ENCODE data around the gene PRPF18. TPM values are rescaled to one million over a fixed set of nuclear protein-coding genes. Genes with fewer than 3 reads are reported as not detected.
"Not testable (repeated sequence)": the region's sequence is repeated elsewhere in the genome, so short reads cannot be mapped to it uniquely, and the experiment has no call there.

PRPF18 gene
- polyA plus RNA-seq, result 10 to 100 TPM; 19.5 to 28.2 (median 22.6) TPM
- long read RNA-seq, donor 1, transcript PRPF18-202 (10 exons, 1,717 nt), result major isoform, 15 of 15 reads
- long read RNA-seq, donor 1, partial matches to known transcripts, result 0 of 15 reads
- long read RNA-seq, donor 1, other reads (novel, unspliced or antisense), result 0 of 15 reads
- long read RNA-seq, donor 2, partial matches to known transcripts, result 0 of 3 reads
- long read RNA-seq, donor 2, other reads (novel, unspliced or antisense), result 0 of 3 reads
- long read RNA-seq, donor 3, transcript PRPF18-202 (10 exons, 1,717 nt), result major isoform, 5 of 5 reads
- long read RNA-seq, donor 3, partial matches to known transcripts, result 0 of 5 reads
- long read RNA-seq, donor 3, other reads (novel, unspliced or antisense), result 0 of 5 reads
- long read RNA-seq, donor 4, result 0 reads
- long read RNA-seq, donor 5, partial matches to known transcripts, result 0 of 2 reads
- long read RNA-seq, donor 5, other reads (novel, unspliced or antisense), result 0 of 2 reads
- long read RNA-seq, donor 6, partial matches to known transcripts, result 0 of 4 reads
- long read RNA-seq, donor 6, other reads (novel, unspliced or antisense), result 0 of 4 reads
- long read RNA-seq, donor 7, result 0 reads
- long read RNA-seq, donor 8, partial matches to known transcripts, result 0 of 1 reads
- long read RNA-seq, donor 8, other reads (novel, unspliced or antisense), result 0 of 1 reads
- long read RNA-seq, donor 9, partial matches to known transcripts, result 0 of 1 reads
- long read RNA-seq, donor 9, other reads (novel, unspliced or antisense), result 0 of 1 reads
- long read RNA-seq, donor 10, transcript PRPF18-202 (10 exons, 1,717 nt), result major isoform, 6 of 6 reads
- long read RNA-seq, donor 10, partial matches to known transcripts, result 0 of 6 reads
- long read RNA-seq, donor 10, other reads (novel, unspliced or antisense), result 0 of 6 reads

- Histone ChIP-seq H3K27ac (ENCODE audit: low read depth in 1 of 3, low read length in 2 of 3) (peak within 1 kb of the TSS in 1 of 3 donors; percentile 74), H3K36me3 (ENCODE audit: control insufficient read depth in 3 of 3, insufficient read depth in 2 of 3, low read depth in 1 of 3, low read length in 3 of 3) (peaks cover 0 to 4% (median 3%) of the 10 kb centered on the region in 3 donors), H3K4me1 (ENCODE audit: control insufficient read depth in 3 of 3, insufficient read depth in 2 of 3, low read depth in 1 of 3, low read length in 2 of 3) (peaks cover 0 to 3% (median 3%) of the 10 kb centered on the region in 3 donors), H3K27me3 (ENCODE audit: control insufficient read depth in 3 of 3, insufficient read depth in 3 of 3, low read length in 3 of 3) (peaks cover 0 to 13% (median 2%) of the 10 kb centered on the region in 3 donors), H3K9me3 (ENCODE audit: control insufficient read depth in 2 of 2, insufficient read depth in 1 of 2, low read depth in 1 of 2, low read length in 1 of 2) (no peaks in the 10 kb centered on the region), H3K4me3 (ENCODE audit: low read depth in 1 of 3, low read length in 3 of 3) (peak within 1 kb of the TSS; percentile 80 to 94 (median 85))
- FAIRE-seq, result no peak
- WGBS, 3 donors, result 0 to 1% (median 1%) methylated on average over 38 of the region's 38 CpGs
- DNase-seq, result peak; percentile 94 to 96
Observed at GRCh38 chr10:13586676-13587355, at the start of gene PRPF18. Gene PRPF18 (plus strand): TSS chr10:13586965. CDS start chr10:13587087, 122 bp downstream.

- DNase-seq; H3K36me3 ChIP-seq (ENCODE audit: control insufficient read depth in 3 of 3, insufficient read depth in 2 of 3, low read depth in 1 of 3, low read length in 3 of 3); H3K4me1 ChIP-seq (ENCODE audit: control insufficient read depth in 3 of 3, insufficient read depth in 2 of 3, low read depth in 1 of 3, low read length in 2 of 3); H3K4me3 ChIP-seq (ENCODE audit: low read depth in 1 of 3, low read length in 3 of 3); FAIRE-seq; H3K9me3 ChIP-seq (ENCODE audit: control insufficient read depth in 2 of 2, insufficient read depth in 1 of 2, low read depth in 1 of 2, low read length in 1 of 2); H3K27ac ChIP-seq (ENCODE audit: low read depth in 1 of 3, low read length in 2 of 3): not testable (repeated sequence)
- peaks cover 0 to 20% (median 3%) of the 10 kb centered on the region in 3 donors for H3K27me3 ChIP-seq (ENCODE audit: control insufficient read depth in 3 of 3, insufficient read depth in 3 of 3, low read length in 3 of 3)
- 48 to 70% (median 64%) methylated on average over 9 of the region's 9 CpGs for WGBS, 3 donors
Observed at GRCh38 chr10:13537985-13538384, 48.8 kb upstream of the PRPF18 start.

- FAIRE-seq (no peak), DNase-seq (no peak)
- WGBS, 3 donors, result 73 to 84% (median 77%) methylated on average over 5 of the region's 5 CpGs
- Histone ChIP-seq H3K36me3 (ENCODE audit: control insufficient read depth in 3 of 3, insufficient read depth in 2 of 3, low read depth in 1 of 3, low read length in 3 of 3) (no peaks in the 10 kb centered on the region), H3K27me3 (ENCODE audit: control insufficient read depth in 3 of 3, insufficient read depth in 3 of 3, low read length in 3 of 3) (peaks cover 0 to 21% (median 9%) of the 10 kb centered on the region in 3 donors), H3K9me3 (ENCODE audit: control insufficient read depth in 2 of 2, insufficient read depth in 1 of 2, low read depth in 1 of 2, low read length in 1 of 2) (no peaks in the 10 kb centered on the region), H3K4me1 (ENCODE audit: control insufficient read depth in 3 of 3, insufficient read depth in 2 of 3, low read depth in 1 of 3, low read length in 2 of 3) (no peaks in the 10 kb centered on the region), H3K27ac (ENCODE audit: low read depth in 1 of 3, low read length in 2 of 3) (no peak overlapping the region), H3K4me3 (ENCODE audit: low read depth in 1 of 3, low read length in 3 of 3) (no peak overlapping the region)
Observed at GRCh38 chr10:13542533-13542932, 44.2 kb upstream of the PRPF18 start.

- no peak for FAIRE-seq
- no peak overlapping the region for H3K4me3 ChIP-seq (ENCODE audit: low read depth in 1 of 3, low read length in 3 of 3)
- H3K36me3 ChIP-seq (ENCODE audit: control insufficient read depth in 3 of 3, insufficient read depth in 2 of 3, low read depth in 1 of 3, low read length in 3 of 3), result no peaks in the 10 kb centered on the region
- H3K27me3 ChIP-seq (ENCODE audit: control insufficient read depth in 3 of 3, insufficient read depth in 3 of 3, low read length in 3 of 3), result peaks cover 0 to 8% (median 6%) of the 10 kb centered on the region in 3 donors
- H3K9me3 ChIP-seq (ENCODE audit: control insufficient read depth in 2 of 2, insufficient read depth in 1 of 2, low read depth in 1 of 2, low read length in 1 of 2), result peaks cover 0 to 6% of the 10 kb centered on the region in 2 donors
- DNase-seq, result no peak
- WGBS, 3 donors, result 65 to 83% (median 81%) methylated on average over 2 of the region's 2 CpGs
- H3K4me1 ChIP-seq (ENCODE audit: control insufficient read depth in 3 of 3, insufficient read depth in 2 of 3, low read depth in 1 of 3, low read length in 2 of 3), result no peaks in the 10 kb centered on the region
- no peak overlapping the region for H3K27ac ChIP-seq (ENCODE audit: low read depth in 1 of 3, low read length in 2 of 3)
Observed at GRCh38 chr10:13550802-13551201, 36.0 kb upstream of the PRPF18 start.

GRCh38 chr10:13555884-13556510, 30.8 kb upstream of the PRPF18 start:
- FAIRE-seq (no peak), DNase-seq (no peak)
- Histone ChIP-seq H3K27ac (ENCODE audit: low read depth in 1 of 3, low read length in 2 of 3) (no peak overlapping the region), H3K36me3 (ENCODE audit: control insufficient read depth in 3 of 3, insufficient read depth in 2 of 3, low read depth in 1 of 3, low read length in 3 of 3) (no peaks in the 10 kb centered on the region), H3K4me1 (ENCODE audit: control insufficient read depth in 3 of 3, insufficient read depth in 2 of 3, low read depth in 1 of 3, low read length in 2 of 3) (no peaks in the 10 kb centered on the region), H3K4me3 (ENCODE audit: low read depth in 1 of 3, low read length in 3 of 3) (no peak overlapping the region), H3K9me3 (ENCODE audit: control insufficient read depth in 2 of 2, insufficient read depth in 1 of 2, low read depth in 1 of 2, low read length in 1 of 2) (no peaks in the 10 kb centered on the region), H3K27me3 (ENCODE audit: control insufficient read depth in 3 of 3, insufficient read depth in 3 of 3, low read length in 3 of 3) (peaks cover 0 to 4% (median 3%) of the 10 kb centered on the region in 3 donors)
- 53 to 64% (median 58%) methylated on average over 2 of the region's 2 CpGs for WGBS, 3 donors

- no peaks in the 10 kb centered on the region for H3K36me3 ChIP-seq (ENCODE audit: control insufficient read depth in 3 of 3, insufficient read depth in 2 of 3, low read depth in 1 of 3, low read length in 3 of 3)
- DNase-seq (no peak), FAIRE-seq (no peak)
- H3K27me3 ChIP-seq (ENCODE audit: control insufficient read depth in 3 of 3, insufficient read depth in 3 of 3, low read length in 3 of 3), result peaks cover 0 to 4% (median 0%) of the 10 kb centered on the region in 3 donors
- H3K4me3 ChIP-seq (ENCODE audit: low read depth in 1 of 3, low read length in 3 of 3), result no peak overlapping the region
- H3K4me1 ChIP-seq (ENCODE audit: control insufficient read depth in 3 of 3, insufficient read depth in 2 of 3, low read depth in 1 of 3, low read length in 2 of 3), result no peaks in the 10 kb centered on the region
- 52 to 58% (median 52%) methylated on average over 2 of the region's 2 CpGs for WGBS, 3 donors
- H3K9me3 ChIP-seq (ENCODE audit: control insufficient read depth in 2 of 2, insufficient read depth in 1 of 2, low read depth in 1 of 2, low read length in 1 of 2), result peaks cover 0 to 2% of the 10 kb centered on the region in 2 donors
- H3K27ac ChIP-seq (ENCODE audit: low read depth in 1 of 3, low read length in 2 of 3), result no peak overlapping the region
Observed at GRCh38 chr10:13559124-13559700, 27.6 kb upstream of the PRPF18 start.

GRCh38 chr10:13560597-13560996, 26.2 kb upstream of the PRPF18 start:
- no peaks in the 10 kb centered on the region for H3K4me1 ChIP-seq (ENCODE audit: control insufficient read depth in 3 of 3, insufficient read depth in 2 of 3, low read depth in 1 of 3, low read length in 2 of 3)
- DNase-seq (no peak), FAIRE-seq (no peak)
- peaks cover 0 to 8% of the 10 kb centered on the region in 2 donors for H3K9me3 ChIP-seq (ENCODE audit: control insufficient read depth in 2 of 2, insufficient read depth in 1 of 2, low read depth in 1 of 2, low read length in 1 of 2)
- H3K4me3 ChIP-seq (ENCODE audit: low read depth in 1 of 3, low read length in 3 of 3), result no peak overlapping the region
- H3K36me3 ChIP-seq (ENCODE audit: control insufficient read depth in 3 of 3, insufficient read depth in 2 of 3, low read depth in 1 of 3, low read length in 3 of 3), result no peaks in the 10 kb centered on the region
- no peak overlapping the region for H3K27ac ChIP-seq (ENCODE audit: low read depth in 1 of 3, low read length in 2 of 3)
- H3K27me3 ChIP-seq (ENCODE audit: control insufficient read depth in 3 of 3, insufficient read depth in 3 of 3, low read length in 3 of 3), result no peaks in the 10 kb centered on the region

All from small intestine (tissue), 16 donors.